ENCODE results near the gene PNPLA6.

Gene PNPLA6

DNA sequence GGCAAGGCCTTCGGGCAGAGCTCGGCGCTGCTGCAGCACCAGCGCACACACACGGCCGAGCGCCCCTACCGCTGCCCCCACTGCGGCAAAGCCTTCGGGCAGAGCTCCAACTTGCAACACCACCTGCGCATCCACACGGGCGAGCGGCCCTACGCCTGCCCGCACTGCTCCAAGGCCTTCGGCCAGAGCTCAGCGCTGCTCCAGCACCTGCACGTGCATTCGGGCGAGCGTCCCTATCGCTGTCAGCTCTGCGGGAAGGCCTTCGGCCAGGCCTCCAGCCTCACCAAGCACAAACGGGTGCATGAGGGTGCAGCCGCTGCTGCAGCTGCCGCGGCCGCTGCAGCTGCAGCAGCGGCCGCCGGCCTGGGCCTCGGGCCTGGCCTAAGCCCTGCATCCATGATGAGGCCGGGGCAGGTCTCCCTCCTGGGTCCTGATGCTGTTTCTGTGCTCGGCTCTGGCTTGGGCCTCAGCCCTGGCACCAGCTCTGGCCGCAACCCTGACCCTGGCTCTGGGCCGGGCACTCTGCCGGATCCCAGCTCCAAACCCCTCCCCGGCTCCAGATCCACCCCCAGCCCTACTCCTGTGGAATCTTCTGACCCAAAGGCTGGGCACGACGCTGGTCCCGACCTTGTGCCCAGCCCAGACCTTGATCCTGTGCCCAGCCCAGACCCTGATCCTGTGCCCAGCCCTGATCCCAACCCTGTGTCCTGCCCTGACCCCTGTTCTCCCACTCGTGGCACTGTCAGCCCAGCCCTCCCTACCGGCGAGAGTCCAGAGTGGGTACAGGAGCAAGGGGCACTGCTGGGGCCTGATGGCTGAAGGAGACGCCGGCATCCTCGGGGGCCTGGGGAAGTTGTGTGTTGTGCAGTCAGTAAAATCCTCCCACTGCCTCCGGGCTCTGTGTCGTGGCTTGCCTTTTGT is 15.1 kb upstream of the PNPLA6 start:
- H2BK5ac ChIP-seq (ENCODE audit: low read length), result peak overlapping the region; percentile 24
- no peak overlapping the region for H3K4me2 ChIP-seq (ENCODE audit: insufficient read depth, low read length, poor library complexity, severe bottlenecking)
- peak overlapping the region; percentile 21 for H3K14ac ChIP-seq (ENCODE audit: low read length)
- no peak overlapping the region for H3K27ac ChIP-seq (replicated peaks; ENCODE audit: low read length)
- no peak overlapping the region for H2BK120ac ChIP-seq (ENCODE audit: low read depth, low read length)
- no peak overlapping the region for H4K91ac ChIP-seq (ENCODE audit: low read depth, low read length, poor library complexity)
- H2AFZ ChIP-seq (ENCODE audit: low read length), result no peak overlapping the region
- H3K4ac ChIP-seq (ENCODE audit: low read length), result no peak overlapping the region
- no peak for DNase-seq (ENCODE audit: low spot score)
- H3K4me3 ChIP-seq (ENCODE audit: low read length in 2 of 2), result no peak overlapping the region
- H3K9ac ChIP-seq (ENCODE audit: low read depth, low read length, poor library complexity), result no peak overlapping the region
- no peaks in the 10 kb centered on the region for H3K9me3 ChIP-seq (replicated peaks in 1 of 2; ENCODE audit: control insufficient read depth in 2 of 2, insufficient read depth in 1 of 2, low read depth in 1 of 2, low read length in 2 of 2)
- no CpG with 5 or more reads among the region's 51 CpGs for WGBS, 2 donors (ENCODE audit: extremely low coverage in 2 of 2, insufficient read length in 2 of 2, insufficient replicate concordance in 1 of 2)
- peaks cover 15 to 16% of the 10 kb centered on the region in 2 donors for H3K4me1 ChIP-seq (ENCODE audit: control insufficient read depth in 2 of 2, insufficient read depth in 1 of 2, low read depth in 1 of 2, low read length in 2 of 2)
- H2BK15ac ChIP-seq (ENCODE audit: low read length), result no peak overlapping the region
- no peak overlapping the region for H2AK5ac ChIP-seq (ENCODE audit: low read depth, low read length)
- H2BK12ac ChIP-seq (ENCODE audit: low read length), result no peak overlapping the region
- peak overlapping the region; percentile 97 for H3K23ac ChIP-seq (ENCODE audit: low read depth, low read length, poor library complexity)
- H3K27me3 ChIP-seq (ENCODE audit: control insufficient read depth in 3 of 3, insufficient read depth in 3 of 3, low read depth in 1 of 3, low read length in 3 of 3), result no peaks in the 10 kb centered on the region
- H3K79me1 ChIP-seq (ENCODE audit: low read depth, low read length), result peaks cover 10% of the 10 kb centered on the region
- peak overlapping the region; percentile 43 for H4K8ac ChIP-seq (ENCODE audit: low read depth, low read length)
- no peak overlapping the region for H3K18ac ChIP-seq (ENCODE audit: low read length)
- peaks cover 5 to 23% of the 10 kb centered on the region in 2 donors for H3K36me3 ChIP-seq (replicated peaks in 1 of 2; ENCODE audit: control insufficient read depth in 2 of 2, insufficient read depth in 2 of 2, low read length in 2 of 2)

- Histone ChIP-seq H3K36me3 (replicated peaks in 1 of 2; ENCODE audit: control insufficient read depth in 2 of 2, insufficient read depth in 2 of 2, low read length in 2 of 2) (peaks cover 5 to 25% of the 10 kb centered on the region in 2 donors), H3K27ac (replicated peaks; ENCODE audit: low read length) (no peak overlapping the region), H2AFZ (ENCODE audit: low read length) (peak overlapping the region; percentile 90), H3K9me3 (replicated peaks in 1 of 2; ENCODE audit: control insufficient read depth in 2 of 2, insufficient read depth in 1 of 2, low read depth in 1 of 2, low read length in 2 of 2) (no peaks in the 10 kb centered on the region), H3K27me3 (ENCODE audit: control insufficient read depth in 3 of 3, insufficient read depth in 3 of 3, low read depth in 1 of 3, low read length in 3 of 3) (no peaks in the 10 kb centered on the region), H3K4me2 (ENCODE audit: insufficient read depth, low read length, poor library complexity, severe bottlenecking) (peak overlapping the region; percentile 88), H2AK5ac (ENCODE audit: low read depth, low read length) (no peak overlapping the region), H3K23ac (ENCODE audit: low read depth, low read length, poor library complexity) (no peak overlapping the region), H2BK15ac (ENCODE audit: low read length) (no peak overlapping the region), H4K91ac (ENCODE audit: low read depth, low read length, poor library complexity) (no peak overlapping the region), H2BK5ac (ENCODE audit: low read length) (no peak overlapping the region), H3K18ac (ENCODE audit: low read length) (peak overlapping the region; percentile 3), H4K8ac (ENCODE audit: low read depth, low read length) (no peak overlapping the region), H3K4me3 (ENCODE audit: low read length in 2 of 2) (peak overlapping the region in 1 of 2 donors; percentile 61), H2BK120ac (ENCODE audit: low read depth, low read length) (no peak overlapping the region), H3K4me1 (ENCODE audit: control insufficient read depth in 2 of 2, insufficient read depth in 1 of 2, low read depth in 1 of 2, low read length in 2 of 2) (peaks cover 12 to 13% of the 10 kb centered on the region in 2 donors), H3K4ac (ENCODE audit: low read length) (no peak overlapping the region), H3K79me1 (ENCODE audit: low read depth, low read length) (peaks cover 10% of the 10 kb centered on the region), H2BK12ac (ENCODE audit: low read length) (no peak overlapping the region), H3K14ac (ENCODE audit: low read length) (no peak overlapping the region), H3K9ac (ENCODE audit: low read depth, low read length, poor library complexity) (peak overlapping the region; percentile 90)
- WGBS, 2 donors (ENCODE audit: extremely low coverage in 2 of 2, insufficient read length in 2 of 2, insufficient replicate concordance in 1 of 2), result no CpG with 5 or more reads among the region's 10 CpGs
- no peak for DNase-seq (ENCODE audit: low spot score)
Measured at GRCh38 chr19:7521551-7522071, 13.9 kb upstream of the PNPLA6 start.

DNA sequence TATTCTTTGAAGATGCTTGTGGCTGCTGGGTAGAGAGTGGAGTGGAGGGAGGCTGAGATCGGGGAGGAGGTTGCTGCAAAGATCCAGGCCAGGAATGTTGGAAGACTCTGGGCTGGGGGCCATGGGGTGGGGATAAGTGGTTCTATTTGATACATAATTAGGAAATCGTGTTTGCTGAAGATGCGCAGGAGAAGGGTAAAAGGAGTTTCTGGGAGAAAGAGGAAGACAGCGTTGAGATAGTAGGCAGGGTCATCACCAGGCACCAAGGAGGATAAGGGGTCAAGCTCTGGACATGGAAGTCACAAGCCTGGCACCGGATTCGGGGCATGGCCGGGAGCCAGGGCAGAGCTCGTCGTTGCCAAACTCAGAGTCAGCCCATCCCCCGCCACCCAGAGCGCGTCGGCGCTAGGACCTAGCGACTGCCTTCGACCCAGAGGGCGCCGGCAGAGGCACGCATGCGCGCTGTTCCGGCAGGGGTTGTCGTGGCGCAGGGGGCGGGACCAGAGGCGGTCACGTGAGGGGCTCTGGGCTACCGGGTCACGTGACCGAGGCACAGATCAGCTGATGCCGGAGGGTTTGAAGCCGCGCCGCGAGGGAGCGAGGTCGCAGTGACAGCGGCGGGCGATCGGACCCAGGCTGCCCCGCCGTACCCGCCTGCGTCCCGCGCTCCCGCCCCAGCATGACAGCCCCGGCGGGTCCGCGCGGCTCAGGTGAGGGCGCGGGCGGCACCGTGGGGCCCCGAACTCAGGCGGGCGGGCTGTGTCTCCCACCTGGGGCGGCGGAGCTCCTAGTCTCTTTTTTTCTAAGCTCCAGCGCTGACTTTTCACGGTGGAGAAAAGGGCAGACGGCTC is 13.2 kb upstream of the PNPLA6 start, which contains the start of gene MCOLN1:
Gene MCOLN1, plus strand, starts transcription at position 553 of the 851 bp plus-strand sequence. Its CDS starts 127 bp downstream, at position 680.
- H3K4me3 ChIP-seq (ENCODE audit: low read length in 2 of 2), result peak within 1 kb of the TSS; percentile 61 to 83
- H3K27ac ChIP-seq (replicated peaks; ENCODE audit: low read length), result no peak within 1 kb of the TSS
- no peak within 1 kb of the TSS for H2BK120ac ChIP-seq (ENCODE audit: low read depth, low read length)
- H4K8ac ChIP-seq (ENCODE audit: low read depth, low read length), result no peak within 1 kb of the TSS
- H3K4me2 ChIP-seq (ENCODE audit: insufficient read depth, low read length, poor library complexity, severe bottlenecking), result peak within 1 kb of the TSS; percentile 88
- peaks cover 7 to 10% of the 10 kb centered on the region in 2 donors for H3K4me1 ChIP-seq (ENCODE audit: control insufficient read depth in 2 of 2, insufficient read depth in 1 of 2, low read depth in 1 of 2, low read length in 2 of 2)
- peak within 1 kb of the TSS; percentile 82 for H3K18ac ChIP-seq (ENCODE audit: low read length)
- peak within 1 kb of the TSS; percentile 90 for H2AFZ ChIP-seq (ENCODE audit: low read length)
- H3K4ac ChIP-seq (ENCODE audit: low read length), result peak within 1 kb of the TSS; percentile 53
- H4K91ac ChIP-seq (ENCODE audit: low read depth, low read length, poor library complexity), result no peak within 1 kb of the TSS
- no CpG with 5 or more reads among the region's 65 CpGs for WGBS, 2 donors (ENCODE audit: extremely low coverage in 2 of 2, insufficient read length in 2 of 2, insufficient replicate concordance in 1 of 2)
- peak; percentile 96 for DNase-seq (ENCODE audit: low spot score)
- H3K14ac ChIP-seq (ENCODE audit: low read length), result no peak within 1 kb of the TSS
- H2AK5ac ChIP-seq (ENCODE audit: low read depth, low read length), result peak within 1 kb of the TSS; percentile 56
- H2BK5ac ChIP-seq (ENCODE audit: low read length), result no peak within 1 kb of the TSS
- H2BK12ac ChIP-seq (ENCODE audit: low read length), result no peak within 1 kb of the TSS
- H3K27me3 ChIP-seq (ENCODE audit: control insufficient read depth in 3 of 3, insufficient read depth in 3 of 3, low read depth in 1 of 3, low read length in 3 of 3), result no peaks in the 10 kb centered on the region
- H3K9me3 ChIP-seq (replicated peaks in 1 of 2; ENCODE audit: control insufficient read depth in 2 of 2, insufficient read depth in 1 of 2, low read depth in 1 of 2, low read length in 2 of 2), result no peaks in the 10 kb centered on the region
- H2BK15ac ChIP-seq (ENCODE audit: low read length), result peak within 1 kb of the TSS; percentile 45
- peaks cover 6% of the 10 kb centered on the region for H3K79me1 ChIP-seq (ENCODE audit: low read depth, low read length)
- peak within 1 kb of the TSS; percentile 95 for H3K23ac ChIP-seq (ENCODE audit: low read depth, low read length, poor library complexity)
- peak within 1 kb of the TSS; percentile 90 for H3K9ac ChIP-seq (ENCODE audit: low read depth, low read length, poor library complexity)
- peaks cover 5 to 28% of the 10 kb centered on the region in 2 donors for H3K36me3 ChIP-seq (replicated peaks in 1 of 2; ENCODE audit: control insufficient read depth in 2 of 2, insufficient read depth in 2 of 2, low read length in 2 of 2)
